Measurements from ENCODE around the gene LILRA6.
"Not testable (repeated sequence)": the region's sequence is repeated elsewhere in the genome, so short reads cannot be mapped to it uniquely, and the experiment has no call there.

The LILRA6 gene

GRCh38 chr19:54262470-54262869 is 19.9 kb upstream of the LILRA6 start:
- DNase-seq = no peak

GRCh38 chr19:54262066-54262465 is 19.5 kb upstream of the LILRA6 start:
- no peak for DNase-seq

- no peak for DNase-seq
Observed at GRCh38 chr19:54257116-54257480, 14.5 kb upstream of the LILRA6 start, which contains the start of gene LILRB5. Gene LILRB5, minus strand, starts transcription at chr19:54257273. Its CDS starts 80 bp downstream, at chr19:54257193.

DNA sequence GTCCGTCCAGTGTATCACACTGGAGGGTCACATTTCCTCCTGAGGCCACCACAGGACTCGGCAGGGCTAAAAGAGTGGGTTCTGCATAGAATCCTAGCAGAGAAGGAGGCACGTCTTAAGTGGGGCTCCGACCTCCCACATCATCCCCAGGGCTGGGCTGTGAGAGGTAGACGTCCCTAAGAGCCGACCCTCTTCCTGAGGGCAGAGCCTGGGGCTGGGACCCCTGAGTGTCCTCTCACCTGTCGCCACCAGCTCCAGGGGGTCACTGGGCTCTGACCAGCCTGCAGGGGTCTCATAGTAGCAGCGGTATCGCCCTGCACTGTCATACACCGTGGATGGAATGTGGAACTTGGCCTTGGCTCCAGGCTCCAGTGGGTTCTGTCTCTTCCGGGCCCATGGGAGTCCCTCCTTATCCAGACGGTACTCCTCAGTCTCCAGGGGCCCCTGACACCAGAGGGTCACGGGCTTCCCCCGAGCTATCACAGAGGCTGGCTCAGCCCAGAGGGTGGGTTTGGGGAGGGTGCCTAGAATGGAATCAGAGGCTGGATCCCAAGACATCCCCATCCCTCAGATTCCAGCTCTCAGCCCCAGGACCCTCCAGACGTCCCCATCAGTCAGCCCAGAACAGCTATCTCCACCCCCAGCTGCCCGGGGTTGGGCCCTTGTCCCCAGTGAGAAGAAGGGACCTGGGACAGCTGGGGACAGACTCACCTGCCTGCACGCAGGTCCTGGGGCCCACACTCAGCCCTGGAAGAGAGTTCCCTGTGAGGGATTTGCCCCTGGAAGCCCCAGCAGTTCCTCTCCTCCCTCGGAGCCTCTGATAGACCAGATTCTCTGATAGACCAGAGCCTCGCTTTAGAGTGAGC is 13.9 kb upstream of the LILRA6 start:
- DNase-seq = no peak

- no peak for DNase-seq
Observed at GRCh38 chr19:54255105-54255775, 12.7 kb upstream of the LILRA6 start.

DNA sequence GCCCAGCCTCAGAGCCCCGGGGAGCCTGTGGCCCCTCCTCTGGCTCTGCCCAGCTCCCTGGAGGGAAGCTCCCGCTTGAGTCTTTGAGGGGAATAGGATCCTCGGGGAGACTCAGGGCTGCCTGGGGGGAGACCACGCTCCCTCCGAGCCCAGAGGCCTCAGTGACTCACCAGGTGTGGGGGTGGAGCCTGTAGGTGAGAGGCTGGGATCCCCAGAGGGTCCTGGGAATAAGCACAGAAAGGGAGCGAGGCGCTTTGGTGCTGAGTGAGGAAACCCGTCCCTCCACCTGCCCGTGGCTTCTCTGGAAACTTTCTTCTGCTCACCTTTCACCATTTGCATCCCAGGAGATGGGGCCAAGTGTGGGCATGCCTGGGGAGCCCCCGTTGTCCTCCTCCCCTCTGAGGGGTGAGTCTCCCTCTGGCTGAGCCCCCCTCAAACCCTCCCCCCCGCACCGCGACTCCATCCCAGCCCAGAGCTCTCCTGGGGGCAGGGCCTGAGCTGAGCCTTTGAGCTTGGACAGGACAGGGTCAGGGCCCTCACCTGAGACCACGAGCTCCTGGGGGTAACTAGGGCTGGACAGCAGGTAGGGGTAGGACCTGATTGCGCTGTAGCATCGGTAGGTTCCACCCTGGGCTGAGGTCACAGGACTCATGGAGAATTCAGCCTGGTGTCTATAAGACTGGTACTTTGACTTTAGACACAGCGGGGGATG is 11.8 kb upstream of the LILRA6 start:
- DNase-seq = no peak

DNA sequence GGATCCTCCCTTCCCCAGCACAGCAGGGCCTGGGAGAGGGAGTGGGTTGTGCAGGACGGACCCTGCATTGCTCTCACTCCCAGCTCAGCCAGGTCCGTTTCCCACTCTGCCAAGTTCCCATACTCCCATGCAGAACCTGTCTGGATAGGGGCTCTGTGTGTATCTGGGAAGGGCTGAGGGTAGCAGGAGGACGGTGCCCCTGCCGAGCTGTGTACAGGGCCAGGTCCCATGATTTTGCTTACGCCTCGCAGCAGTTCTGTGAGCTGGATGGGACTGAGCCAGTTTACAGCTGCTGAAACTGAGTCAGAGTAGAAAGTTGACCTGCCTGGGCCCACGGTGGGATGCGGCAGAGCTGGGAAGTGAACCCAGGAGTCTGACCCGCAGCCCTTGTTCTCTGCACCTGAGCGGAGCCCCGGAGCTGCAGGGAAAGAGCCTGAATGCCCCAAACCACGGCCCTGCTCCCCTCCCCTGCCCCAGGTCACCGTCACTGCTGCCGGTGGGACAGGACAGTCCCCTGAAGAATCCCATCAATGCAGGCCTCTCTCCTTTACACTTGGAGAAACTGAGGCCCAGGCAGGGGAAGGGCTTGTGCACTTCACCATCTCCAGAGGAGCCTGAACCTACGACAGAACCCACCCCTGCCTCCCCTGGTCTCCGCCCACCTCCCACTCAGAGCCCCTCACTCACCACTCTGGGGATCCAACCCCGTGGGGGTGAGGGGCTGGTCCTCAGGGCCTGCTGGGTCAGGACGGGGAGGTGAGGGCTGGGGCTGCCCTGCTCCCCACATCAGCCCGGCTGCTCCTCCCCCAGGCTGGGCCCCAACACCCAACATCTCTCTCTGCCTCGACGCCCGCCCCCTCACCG is 11.0 kb upstream of the LILRA6 start:
- DNase-seq = no peak

DNA sequence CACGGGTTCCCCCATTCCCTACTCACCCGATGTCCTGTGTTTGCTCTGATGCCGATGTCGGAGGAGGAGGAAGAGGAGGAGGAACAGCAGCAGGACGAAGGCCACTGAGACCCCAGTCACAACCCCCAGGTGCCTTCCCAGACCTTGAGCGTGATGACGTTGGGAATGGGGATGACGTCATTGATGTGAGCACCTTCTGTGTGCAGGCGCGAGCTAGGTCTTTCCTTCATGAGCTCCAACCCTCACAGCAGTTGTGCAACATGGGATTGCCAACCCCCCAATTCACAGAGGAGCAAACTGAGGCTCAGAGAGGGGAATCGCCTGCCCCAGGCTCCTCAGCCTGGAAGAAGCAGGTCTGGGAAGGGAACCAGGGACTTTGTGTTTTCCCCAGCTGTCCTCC is 10.3 kb upstream of the LILRA6 start:
- DNase-seq = no peak

DNA sequence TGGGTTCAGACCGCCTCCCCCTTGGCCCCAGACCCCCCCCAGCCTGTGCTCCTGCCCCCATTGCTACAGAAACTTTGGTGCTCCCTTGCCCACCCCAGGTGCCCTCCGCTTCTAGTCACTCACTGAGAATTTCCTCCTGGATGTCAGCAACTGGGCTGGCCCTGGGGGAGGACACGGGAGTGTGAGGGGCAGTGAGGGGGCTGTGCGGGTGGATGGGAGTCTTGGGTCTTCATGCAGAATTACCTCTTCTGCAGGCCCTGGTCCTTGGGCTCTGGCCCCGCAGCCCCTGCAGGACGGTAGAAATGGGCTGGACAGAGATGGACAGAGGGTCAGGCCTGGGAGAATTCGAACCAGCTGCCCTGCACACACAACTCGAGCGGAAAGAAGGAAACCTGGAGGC is 9.7 kb upstream of the LILRA6 start:
- no peak for DNase-seq

DNA sequence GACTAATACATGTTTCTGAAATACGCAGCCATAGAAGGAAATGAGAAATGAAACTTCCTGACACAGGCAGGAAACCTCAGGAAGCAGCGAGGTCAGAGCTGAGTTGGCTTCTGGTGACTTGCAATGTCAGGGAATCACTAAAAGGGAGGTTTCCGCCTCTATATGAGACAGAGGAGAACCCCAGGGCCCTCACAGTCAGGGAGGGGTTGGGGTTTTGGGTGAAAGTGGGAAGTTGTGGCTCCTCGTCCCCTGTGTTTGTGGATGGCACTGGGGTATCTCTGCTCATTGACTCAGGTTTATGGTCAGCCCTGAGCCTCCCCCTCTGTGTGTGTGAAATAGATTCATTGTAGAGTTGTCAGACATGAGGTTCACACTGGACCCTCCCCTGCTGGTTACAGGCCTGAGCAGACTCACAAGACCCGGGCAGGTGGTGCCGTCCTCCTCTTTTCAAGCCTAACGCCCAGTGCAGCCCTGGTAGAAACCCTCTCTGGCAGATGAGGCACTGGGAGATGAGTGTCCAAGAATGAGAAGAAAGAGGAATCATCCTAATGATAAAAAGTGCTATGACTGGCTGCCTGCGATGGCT is 5.5 kb upstream of the LILRA6 start:
- DNase-seq = peak; percentile 75

- no peak for DNase-seq
Observed at GRCh38 chr19:54247106-54247930, 4.7 kb upstream of the LILRA6 start.

GRCh38 chr19:54245936-54246335 is 3.3 kb upstream of the LILRA6 start:
- DNase-seq = no peak

GRCh38 chr19:54243809-54244208 is 1.2 kb upstream of the LILRA6 start:
- DNase-seq = not testable (repeated sequence)

DNA sequence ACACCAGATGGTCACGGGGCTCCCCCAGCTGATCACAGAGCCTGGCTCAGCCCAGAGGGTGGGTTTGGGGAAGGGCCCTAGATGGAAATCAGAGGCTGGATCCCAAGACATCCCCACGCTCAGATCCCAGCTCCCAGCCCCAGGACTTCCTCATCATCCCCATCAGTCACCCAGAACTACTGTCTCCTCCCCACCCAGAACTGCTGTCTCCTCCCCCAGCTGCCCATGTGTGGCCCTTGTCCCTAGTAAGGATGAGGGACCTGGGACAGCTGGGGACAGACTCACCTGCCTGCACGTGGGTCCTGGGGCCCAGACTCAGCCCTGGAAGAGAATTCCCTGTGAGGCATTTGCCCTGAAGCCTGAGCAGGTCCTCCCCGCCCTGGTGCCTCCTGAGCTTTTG is 356 bp downstream of the LILRA6 start:
- not testable (repeated sequence) for DNase-seq

GRCh38 chr19:54240372-54241336 is 1.9 kb downstream of the LILRA6 start:
- not testable (repeated sequence) for DNase-seq

GRCh38 chr19:54239491-54240371 is 2.9 kb downstream of the LILRA6 start:
- DNase-seq = not testable (repeated sequence)

GRCh38 chr19:54233941-54234340 is 8.6 kb downstream of the LILRA6 start:
- no peak for DNase-seq

GRCh38 chr19:54231077-54231931 is 11.3 kb downstream of the LILRA6 start:
- peak; percentile 94 for DNase-seq
